ENCODE data around the gene QTRT2. TPM values are rescaled to one million over a fixed set of nuclear protein-coding genes. Genes with fewer than 3 reads are reported as not detected.

Gene QTRT2
- polyA plus RNA-seq, 1 donor from 2014 or later = 16.3 TPM

- H4K20me1 ChIP-seq (ENCODE audit: insufficient read depth) = no peaks in the 10 kb centered on the region
- no peaks in the 10 kb centered on the region for H3K27me3 ChIP-seq (ENCODE audit: insufficient read depth, low read depth, low read length)
- H3K9me3 ChIP-seq (ENCODE audit: low read length) = no peaks in the 10 kb centered on the region
- no peak overlapping the region for H3K4me3 ChIP-seq (ENCODE audit: low read length)
- H3K27ac ChIP-seq (ENCODE audit: low read length) = no peak overlapping the region
- no peaks in the 10 kb centered on the region for H3K79me2 ChIP-seq (replicated peaks; ENCODE audit: insufficient read depth, low read length)
- no peak overlapping the region for H3K9ac ChIP-seq (ENCODE audit: low read length)
- no peaks in the 10 kb centered on the region for H3K9me2 ChIP-seq (ENCODE audit: insufficient read depth, low read length)
- no peak overlapping the region for H3K4me2 ChIP-seq (ENCODE audit: low read length)
- H3K36me3 ChIP-seq (ENCODE audit: insufficient read depth, low read length) = peaks cover 4% of the 10 kb centered on the region
- H3F3A ChIP-seq (ENCODE audit: insufficient read depth, low read length, poor library complexity, severe bottlenecking) = no peaks in the 10 kb centered on the region
- TF ChIP-seq REST (IDR thresholded peaks at IDR 0.05; ENCODE audit: borderline replicate concordance) = no peak
- no peak for TF ChIP-seq RAD21 (conservative IDR thresholded peaks at IDR 0.05)
- no peak for TF ChIP-seq POLR2AphosphoS5 (IDR thresholded peaks at IDR 0.05)
- H2AFZ ChIP-seq (ENCODE audit: low read depth, low read length) = no peak overlapping the region
Observed at GRCh38 chr3:114014211-114014610, 42.3 kb upstream of the QTRT2 start.

GRCh38 chr3:114019486-114019885 is 37.1 kb upstream of the QTRT2 start:
- H3K27ac ChIP-seq (ENCODE audit: low read length) = no peak overlapping the region
- H3K9me2 ChIP-seq (ENCODE audit: insufficient read depth, low read length) = no peaks in the 10 kb centered on the region
- TF ChIP-seq MXI1 (conservative IDR thresholded peaks at IDR 0.05; ENCODE audit: poor library complexity, severe bottlenecking) (no peak), EP300 (conservative IDR thresholded peaks at IDR 0.05; ENCODE audit: poor library complexity, severe bottlenecking) (no peak), EZH2 (IDR thresholded peaks at IDR 0.05; ENCODE audit: borderline replicate concordance, insufficient read depth, low read length, poor library complexity, severe bottlenecking) (no peak), REST (IDR thresholded peaks at IDR 0.05; ENCODE audit: borderline replicate concordance) (no peak), POLR2AphosphoS5 (IDR thresholded peaks at IDR 0.05) (no peak), SMC3 (conservative IDR thresholded peaks at IDR 0.05; ENCODE audit: poor library complexity) (no peak), RAD21 (conservative IDR thresholded peaks at IDR 0.05) (no peak), TAF1 (IDR thresholded peaks at IDR 0.05; ENCODE audit: low read depth) (no peak), CTCF (IDR thresholded peaks at IDR 0.05; ENCODE audit: poor library complexity, severe bottlenecking) (no peak)

More at GRCh38 chr3:114019486-114019885, 37.1 kb upstream of the QTRT2 start:
- no peaks in the 10 kb centered on the region for H4K20me1 ChIP-seq (ENCODE audit: insufficient read depth)
- no peaks in the 10 kb centered on the region for H3K9me3 ChIP-seq (ENCODE audit: low read length)
- no peak overlapping the region for H3K4me3 ChIP-seq (ENCODE audit: low read length)
- H3K36me3 ChIP-seq (ENCODE audit: insufficient read depth, low read length) = no peaks in the 10 kb centered on the region
- H3F3A ChIP-seq (ENCODE audit: insufficient read depth, low read length, poor library complexity, severe bottlenecking) = no peaks in the 10 kb centered on the region
- no peaks in the 10 kb centered on the region for H3K27me3 ChIP-seq (ENCODE audit: insufficient read depth, low read depth, low read length)
- H3K4me2 ChIP-seq (ENCODE audit: low read length) = no peak overlapping the region
- H3K9ac ChIP-seq (ENCODE audit: low read length) = no peak overlapping the region
- no peaks in the 10 kb centered on the region for H3K79me2 ChIP-seq (replicated peaks; ENCODE audit: insufficient read depth, low read length)
- H2AFZ ChIP-seq (ENCODE audit: low read depth, low read length) = no peak overlapping the region
